Measurements from ENCODE around the gene DENND1A. TPM values are rescaled to one million over a fixed set of nuclear protein-coding genes. Genes with fewer than 3 reads are reported as not detected.

The DENND1A gene
- total and polyA plus RNA-seq, 2 of the 13 experiments (the other 11 are each of a cell fraction or from before 2014, with no cell fraction given) = 14.8 to 30.1 TPM

DNA sequence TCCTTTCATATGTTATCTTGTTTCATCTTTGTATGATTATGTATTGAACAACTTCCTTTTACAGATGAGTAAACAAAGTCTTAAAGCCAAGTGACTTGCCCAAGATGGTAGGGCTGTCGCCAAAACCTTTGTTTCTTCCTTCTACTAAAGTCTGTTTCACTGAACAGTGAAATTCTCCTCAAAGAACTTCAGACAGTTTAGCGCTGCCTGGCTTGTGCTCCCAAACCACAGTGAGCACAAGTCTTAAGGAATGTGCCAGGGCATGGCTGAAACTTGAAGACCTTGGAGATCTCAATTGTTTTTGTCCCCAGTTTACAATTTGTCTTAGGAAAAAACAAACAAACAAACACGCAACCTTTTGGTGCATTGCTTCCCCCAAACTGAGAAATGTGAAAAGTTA is 300.4 kb downstream of the DENND1A start:
- CTCF ChIA-PET (ENCODE audit: low intra/inter-chr PET ratio, low total read pairs) = no interaction called here
- H3K79me2 ChIP-seq (ENCODE audit: insufficient read depth, low read length) = no peaks in the 10 kb centered on the region
- WGBS (ENCODE audit: low lambda C conversion rate) = 99% methylated on average over 3 of the region's 3 CpGs
- FAIRE-seq (no peak), DNase-seq (ENCODE audit: low spot score) (no peak), ATAC-seq (no peak)
- intact Hi-C loops (cut with micrococcal nuclease; ENCODE audit: unreplicated experiment) (no loop called here), in situ Hi-C loops (cut with HindIII; ENCODE audit: extremely low pct_ligation_motif_present, low pct_unique_long_range_greater_than_20kb) (no loop called here)
- no peaks in the 10 kb centered on the region for H3K27me3 ChIP-seq (ENCODE audit: control insufficient read depth in 1 of 2, insufficient read depth in 2 of 2, low read length in 2 of 2)
- H3K4me3 ChIP-seq (replicated peaks in 1 of 3; ENCODE audit: insufficient read depth in 1 of 3, low read depth in 2 of 3, low read length in 3 of 3) = no peak overlapping the region
- H3K9ac ChIP-seq (ENCODE audit: insufficient read depth, low read depth, low read length) = no peak overlapping the region
- TF ChIP-seq, protein P1, sequence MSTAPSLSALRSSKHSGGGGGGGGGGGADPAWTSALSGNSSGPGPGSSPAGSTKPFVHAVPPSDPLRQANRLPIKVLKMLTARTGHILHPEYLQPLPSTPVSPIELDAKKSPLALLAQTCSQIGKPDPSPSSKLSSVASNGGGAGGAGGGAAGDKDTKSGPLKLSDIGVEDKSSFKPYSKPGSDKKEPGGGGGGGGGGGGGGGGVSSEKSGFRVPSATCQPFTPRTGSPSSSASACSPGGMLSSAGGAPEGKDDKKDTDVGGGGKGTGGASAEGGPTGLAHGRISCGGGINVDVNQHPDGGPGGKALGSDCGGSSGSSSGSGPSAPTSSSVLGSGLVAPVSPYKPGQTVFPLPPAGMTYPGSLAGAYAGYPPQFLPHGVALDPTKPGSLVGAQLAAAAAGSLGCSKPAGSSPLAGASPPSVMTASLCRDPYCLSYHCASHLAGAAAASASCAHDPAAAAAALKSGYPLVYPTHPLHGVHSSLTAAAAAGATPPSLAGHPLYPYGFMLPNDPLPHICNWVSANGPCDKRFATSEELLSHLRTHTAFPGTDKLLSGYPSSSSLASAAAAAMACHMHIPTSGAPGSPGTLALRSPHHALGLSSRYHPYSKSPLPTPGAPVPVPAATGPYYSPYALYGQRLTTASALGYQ (CRISPR knock-in tag; IDR thresholded peaks at IDR 0.05) = no peak
- TF ChIP-seq CC2D1A (CRISPR knock-in tag; IDR thresholded peaks at IDR 0.05) (no peak), PHF21A (CRISPR knock-in tag; IDR thresholded peaks at IDR 0.05) (no peak), FOXK1 (CRISPR knock-in tag; IDR thresholded peaks at IDR 0.05; ENCODE audit: borderline replicate concordance, low read depth) (no peak), DNMT3B (CRISPR knock-in tag; conservative IDR thresholded peaks at IDR 0.05) (no peak), MZF1 (CRISPR knock-in tag; IDR thresholded peaks at IDR 0.05; ENCODE audit: borderline replicate concordance) (no peak), NFE2L1 (CRISPR knock-in tag; IDR thresholded peaks at IDR 0.05; ENCODE audit: borderline replicate concordance) (no peak), ATF7 (IDR thresholded peaks at IDR 0.05) (no peak), ATF7 (CRISPR knock-in tag; IDR thresholded peaks at IDR 0.05) (no peak), NR3C1 (CRISPR knock-in tag; IDR thresholded peaks at IDR 0.05) (no peak), SP4 (CRISPR knock-in tag; IDR thresholded peaks at IDR 0.05) (no peak), ERF (CRISPR knock-in tag; IDR thresholded peaks at IDR 0.05) (no peak), RFX5 (IDR thresholded peaks at IDR 0.05; ENCODE audit: low read depth, low read length) (no peak)
- TF ChIP-seq, protein P2, sequence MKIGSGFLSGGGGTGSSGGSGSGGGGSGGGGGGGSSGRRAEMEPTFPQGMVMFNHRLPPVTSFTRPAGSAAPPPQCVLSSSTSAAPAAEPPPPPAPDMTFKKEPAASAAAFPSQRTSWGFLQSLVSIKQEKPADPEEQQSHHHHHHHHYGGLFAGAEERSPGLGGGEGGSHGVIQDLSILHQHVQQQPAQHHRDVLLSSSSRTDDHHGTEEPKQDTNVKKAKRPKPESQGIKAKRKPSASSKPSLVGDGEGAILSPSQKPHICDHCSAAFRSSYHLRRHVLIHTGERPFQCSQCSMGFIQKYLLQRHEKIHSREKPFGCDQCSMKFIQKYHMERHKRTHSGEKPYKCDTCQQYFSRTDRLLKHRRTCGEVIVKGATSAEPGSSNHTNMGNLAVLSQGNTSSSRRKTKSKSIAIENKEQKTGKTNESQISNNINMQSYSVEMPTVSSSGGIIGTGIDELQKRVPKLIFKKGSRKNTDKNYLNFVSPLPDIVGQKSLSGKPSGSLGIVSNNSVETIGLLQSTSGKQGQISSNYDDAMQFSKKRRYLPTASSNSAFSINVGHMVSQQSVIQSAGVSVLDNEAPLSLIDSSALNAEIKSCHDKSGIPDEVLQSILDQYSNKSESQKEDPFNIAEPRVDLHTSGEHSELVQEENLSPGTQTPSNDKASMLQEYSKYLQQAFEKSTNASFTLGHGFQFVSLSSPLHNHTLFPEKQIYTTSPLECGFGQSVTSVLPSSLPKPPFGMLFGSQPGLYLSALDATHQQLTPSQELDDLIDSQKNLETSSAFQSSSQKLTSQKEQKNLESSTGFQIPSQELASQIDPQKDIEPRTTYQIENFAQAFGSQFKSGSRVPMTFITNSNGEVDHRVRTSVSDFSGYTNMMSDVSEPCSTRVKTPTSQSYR (CRISPR knock-in tag; IDR thresholded peaks at IDR 0.05; ENCODE audit: borderline replicate concordance) = no peak
- TF ChIP-seq, protein P3, sequence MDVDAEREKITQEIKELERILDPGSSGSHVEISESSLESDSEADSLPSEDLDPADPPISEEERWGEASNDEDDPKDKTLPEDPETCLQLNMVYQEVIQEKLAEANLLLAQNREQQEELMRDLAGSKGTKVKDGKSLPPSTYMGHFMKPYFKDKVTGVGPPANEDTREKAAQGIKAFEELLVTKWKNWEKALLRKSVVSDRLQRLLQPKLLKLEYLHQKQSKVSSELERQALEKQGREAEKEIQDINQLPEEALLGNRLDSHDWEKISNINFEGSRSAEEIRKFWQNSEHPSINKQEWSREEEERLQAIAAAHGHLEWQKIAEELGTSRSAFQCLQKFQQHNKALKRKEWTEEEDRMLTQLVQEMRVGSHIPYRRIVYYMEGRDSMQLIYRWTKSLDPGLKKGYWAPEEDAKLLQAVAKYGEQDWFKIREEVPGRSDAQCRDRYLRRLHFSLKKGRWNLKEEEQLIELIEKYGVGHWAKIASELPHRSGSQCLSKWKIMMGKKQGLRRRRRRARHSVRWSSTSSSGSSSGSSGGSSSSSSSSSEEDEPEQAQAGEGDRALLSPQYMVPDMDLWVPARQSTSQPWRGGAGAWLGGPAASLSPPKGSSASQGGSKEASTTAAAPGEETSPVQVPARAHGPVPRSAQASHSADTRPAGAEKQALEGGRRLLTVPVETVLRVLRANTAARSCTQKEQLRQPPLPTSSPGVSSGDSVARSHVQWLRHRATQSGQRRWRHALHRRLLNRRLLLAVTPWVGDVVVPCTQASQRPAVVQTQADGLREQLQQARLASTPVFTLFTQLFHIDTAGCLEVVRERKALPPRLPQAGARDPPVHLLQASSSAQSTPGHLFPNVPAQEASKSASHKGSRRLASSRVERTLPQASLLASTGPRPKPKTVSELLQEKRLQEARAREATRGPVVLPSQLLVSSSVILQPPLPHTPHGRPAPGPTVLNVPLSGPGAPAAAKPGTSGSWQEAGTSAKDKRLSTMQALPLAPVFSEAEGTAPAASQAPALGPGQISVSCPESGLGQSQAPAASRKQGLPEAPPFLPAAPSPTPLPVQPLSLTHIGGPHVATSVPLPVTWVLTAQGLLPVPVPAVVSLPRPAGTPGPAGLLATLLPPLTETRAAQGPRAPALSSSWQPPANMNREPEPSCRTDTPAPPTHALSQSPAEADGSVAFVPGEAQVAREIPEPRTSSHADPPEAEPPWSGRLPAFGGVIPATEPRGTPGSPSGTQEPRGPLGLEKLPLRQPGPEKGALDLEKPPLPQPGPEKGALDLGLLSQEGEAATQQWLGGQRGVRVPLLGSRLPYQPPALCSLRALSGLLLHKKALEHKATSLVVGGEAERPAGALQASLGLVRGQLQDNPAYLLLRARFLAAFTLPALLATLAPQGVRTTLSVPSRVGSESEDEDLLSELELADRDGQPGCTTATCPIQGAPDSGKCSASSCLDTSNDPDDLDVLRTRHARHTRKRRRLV (CRISPR knock-in tag; IDR thresholded peaks at IDR 0.05) = no peak
- no peak overlapping the region for H3K27ac ChIP-seq (ENCODE audit: extremely low read length, insufficient read depth, low read length)
- H4K20me1 ChIP-seq (ENCODE audit: insufficient read depth, low read length) = no peaks in the 10 kb centered on the region
- H2AFZ ChIP-seq (ENCODE audit: low read length) = no peak overlapping the region
- no peaks in the 10 kb centered on the region for H3K9me3 ChIP-seq (ENCODE audit: low read length)
- BruUV-seq (replicated peaks) = no TSS peak
- H3K4me1 ChIP-seq (ENCODE audit: insufficient read depth, low read length) = no peaks in the 10 kb centered on the region
- H3K36me3 ChIP-seq (replicated peaks in 1 of 2; ENCODE audit: control insufficient read depth in 1 of 2, insufficient read depth in 2 of 2, low read length in 2 of 2) = peaks cover 13 to 37% of the 10 kb centered on the region in 2 experiments
- no peak overlapping the region for H3K4me2 ChIP-seq (ENCODE audit: low read depth, low read length)
- POLR2A ChIA-PET = no interaction called here
